ENCODE results near the gene GBX1.

Gene GBX1

GRCh38 chr7:151130741-151131157 lies 36.7 kb downstream of the GBX1 start:
- TF ChIP-seq, protein P1, sequence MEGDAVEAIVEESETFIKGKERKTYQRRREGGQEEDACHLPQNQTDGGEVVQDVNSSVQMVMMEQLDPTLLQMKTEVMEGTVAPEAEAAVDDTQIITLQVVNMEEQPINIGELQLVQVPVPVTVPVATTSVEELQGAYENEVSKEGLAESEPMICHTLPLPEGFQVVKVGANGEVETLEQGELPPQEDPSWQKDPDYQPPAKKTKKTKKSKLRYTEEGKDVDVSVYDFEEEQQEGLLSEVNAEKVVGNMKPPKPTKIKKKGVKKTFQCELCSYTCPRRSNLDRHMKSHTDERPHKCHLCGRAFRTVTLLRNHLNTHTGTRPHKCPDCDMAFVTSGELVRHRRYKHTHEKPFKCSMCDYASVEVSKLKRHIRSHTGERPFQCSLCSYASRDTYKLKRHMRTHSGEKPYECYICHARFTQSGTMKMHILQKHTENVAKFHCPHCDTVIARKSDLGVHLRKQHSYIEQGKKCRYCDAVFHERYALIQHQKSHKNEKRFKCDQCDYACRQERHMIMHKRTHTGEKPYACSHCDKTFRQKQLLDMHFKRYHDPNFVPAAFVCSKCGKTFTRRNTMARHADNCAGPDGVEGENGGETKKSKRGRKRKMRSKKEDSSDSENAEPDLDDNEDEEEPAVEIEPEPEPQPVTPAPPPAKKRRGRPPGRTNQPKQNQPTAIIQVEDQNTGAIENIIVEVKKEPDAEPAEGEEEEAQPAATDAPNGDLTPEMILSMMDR (IDR thresholded peaks at IDR 0.05): no peak
- no peaks in the 10 kb centered on the region for H3K36me3 ChIP-seq (ENCODE audit: control insufficient read depth, insufficient read depth, low read length)
- H3K4me2 ChIP-seq (ENCODE audit: low read length): no peak overlapping the region
- H2AFZ ChIP-seq: no peak overlapping the region
- no peak overlapping the region for H3K9ac ChIP-seq
- peaks cover 13% of the 10 kb centered on the region for H3K79me2 ChIP-seq
- no peaks in the 10 kb centered on the region for H3K9me3 ChIP-seq (ENCODE audit: control insufficient read depth, low read length)
- H3K27ac ChIP-seq: no peak overlapping the region
- no peaks in the 10 kb centered on the region for H3K27me3 ChIP-seq (ENCODE audit: control insufficient read depth, insufficient read depth, low read length)
- no peak overlapping the region for H3K4me3 ChIP-seq (ENCODE audit: low read depth, low read length)
- H3K4me1 ChIP-seq: no peaks in the 10 kb centered on the region

- H3K36me3 ChIP-seq (ENCODE audit: control insufficient read depth, insufficient read depth, low read length): no peaks in the 10 kb centered on the region
- TF ChIP-seq, protein P1 (IDR thresholded peaks at IDR 0.05): no peak
- no peaks in the 10 kb centered on the region for H3K4me1 ChIP-seq
- H3K4me3 ChIP-seq (ENCODE audit: low read depth, low read length): no peak overlapping the region
- H3K9ac ChIP-seq: no peak overlapping the region
- no peak overlapping the region for H3K27ac ChIP-seq
- H2AFZ ChIP-seq: no peak overlapping the region
- peaks cover 18% of the 10 kb centered on the region for H3K79me2 ChIP-seq
- no peaks in the 10 kb centered on the region for H3K9me3 ChIP-seq (ENCODE audit: control insufficient read depth, low read length)
- no peaks in the 10 kb centered on the region for H3K27me3 ChIP-seq (ENCODE audit: control insufficient read depth, insufficient read depth, low read length)
- no peak overlapping the region for H3K4me2 ChIP-seq (ENCODE audit: low read length)
Observed at GRCh38 chr7:151129960-151130591, 37.4 kb downstream of the GBX1 start.

DNA sequence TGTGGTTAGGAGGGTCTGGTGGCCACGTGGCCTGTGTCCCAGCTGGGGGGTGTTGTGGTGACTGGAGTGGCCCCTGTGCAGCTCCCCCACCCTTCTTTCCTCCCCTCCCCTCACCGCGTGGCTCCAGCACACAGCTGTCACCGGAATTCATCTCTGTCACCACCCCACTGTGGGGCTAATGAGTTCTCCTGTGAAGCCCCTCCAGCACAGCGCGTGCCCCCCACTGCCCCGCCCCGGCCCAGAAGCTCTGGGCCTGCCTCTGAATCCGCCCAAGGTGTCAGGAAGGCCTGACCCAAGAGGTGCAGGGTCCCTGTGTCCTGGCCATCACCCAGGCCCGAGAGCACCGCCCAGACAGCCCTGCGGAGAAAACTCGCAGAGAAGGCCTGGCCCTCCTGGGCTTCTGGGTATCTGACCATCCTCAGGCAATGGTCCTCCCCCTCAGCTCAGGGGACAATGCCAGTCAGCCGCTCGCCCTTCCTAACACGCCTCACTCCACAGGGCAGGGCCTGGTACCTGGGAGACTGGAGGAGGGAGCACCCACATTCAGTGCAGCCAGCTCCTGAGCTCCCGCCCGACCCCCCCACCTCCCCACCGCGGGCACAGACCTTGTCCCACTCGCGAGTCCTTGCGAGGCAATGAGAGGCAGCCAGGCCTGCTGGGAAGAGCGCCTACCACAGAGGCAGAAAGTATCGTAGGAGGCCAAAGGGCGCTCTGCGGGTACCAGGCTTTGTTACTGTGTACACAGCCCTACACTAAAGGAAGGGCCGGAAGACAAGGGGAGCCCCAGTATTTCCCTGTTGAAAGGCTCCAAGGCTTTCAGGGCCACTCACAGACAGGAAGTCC lies 38.2 kb downstream of the GBX1 start:
- TF ChIP-seq, protein P1 (IDR thresholded peaks at IDR 0.05): no peak
- Histone ChIP-seq H3K36me3 (ENCODE audit: control insufficient read depth, insufficient read depth, low read length) (no peaks in the 10 kb centered on the region), H3K79me2 (peaks cover 26% of the 10 kb centered on the region)

DNA sequence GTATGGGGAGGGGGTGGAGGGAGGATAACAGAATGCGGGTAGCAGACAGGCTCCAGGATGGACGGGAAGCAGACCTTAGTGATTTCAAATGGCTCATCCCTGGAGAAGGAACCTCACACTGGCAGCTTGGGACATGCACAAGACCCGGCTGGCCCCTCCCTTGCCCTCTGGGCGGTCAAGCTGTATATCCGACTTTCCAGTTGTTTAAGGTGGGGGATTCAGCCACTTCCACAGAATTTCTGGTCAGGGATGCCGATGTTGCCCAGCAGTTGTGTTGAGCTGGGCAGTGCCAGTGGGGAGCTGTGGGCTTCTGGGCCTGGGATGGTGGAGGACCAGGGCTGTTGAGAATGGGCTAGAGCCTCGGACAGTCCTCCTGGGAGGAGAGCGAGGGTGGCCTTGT lies 38.8 kb downstream of the GBX1 start:
- TF ChIP-seq, protein P1 (IDR thresholded peaks at IDR 0.05): no peak
- Histone ChIP-seq H2AFZ (no peak overlapping the region), H3K4me2 (ENCODE audit: low read length) (no peak overlapping the region), H3K9me3 (ENCODE audit: control insufficient read depth, low read length) (no peaks in the 10 kb centered on the region), H3K4me1 (no peaks in the 10 kb centered on the region), H3K36me3 (ENCODE audit: control insufficient read depth, insufficient read depth, low read length) (no peaks in the 10 kb centered on the region), H3K9ac (no peak overlapping the region), H3K79me2 (peaks cover 29% of the 10 kb centered on the region), H3K27me3 (ENCODE audit: control insufficient read depth, insufficient read depth, low read length) (no peaks in the 10 kb centered on the region), H3K4me3 (ENCODE audit: low read depth, low read length) (no peak overlapping the region), H3K27ac (no peak overlapping the region)

More for the DNA sequence above, 38.2 kb downstream of the GBX1 start:
- no peak overlapping the region for H2AFZ ChIP-seq
- no peaks in the 10 kb centered on the region for H3K9me3 ChIP-seq (ENCODE audit: control insufficient read depth, low read length)
- H3K9ac ChIP-seq: no peak overlapping the region
- H3K27ac ChIP-seq: no peak overlapping the region
- H3K4me1 ChIP-seq: no peaks in the 10 kb centered on the region
- H3K4me2 ChIP-seq (ENCODE audit: low read length): no peak overlapping the region
- no peak overlapping the region for H3K4me3 ChIP-seq (ENCODE audit: low read depth, low read length)
- no peaks in the 10 kb centered on the region for H3K27me3 ChIP-seq (ENCODE audit: control insufficient read depth, insufficient read depth, low read length)

Data from parathyroid adenoma (tissue), 2 donors.